T-helper 2 cell (primary cell): Measurements from ENCODE around the gene RTF2.
"Not testable (repeated sequence)": the region's sequence is repeated elsewhere in the genome, so short reads cannot be mapped to it uniquely, and the experiment has no call there.

Experiments
- DNase-seq, 5 experiments: peaks; one replicate each; pipeline versions ENCODE4 v3.0.0 to v3.0.0-alpha.2; 2012 to 2022

The RTF2 gene

GRCh38 chr20:56552911-56553629 lies 84.6 kb downstream of the RTF2 start:
- DNase-seq, result no peak

GRCh38 chr20:56554869-56555268 lies 86.4 kb downstream of the RTF2 start:
- DNase-seq, result peak in 1 of 5 experiments; percentile 44

GRCh38 chr20:56558968-56559367 lies 90.5 kb downstream of the RTF2 start:
- DNase-seq, result no peak

GRCh38 chr20:56564526-56564925 lies 96.1 kb downstream of the RTF2 start:
- DNase-seq, result not testable (repeated sequence)

GRCh38 chr20:56565511-56565910 lies 97.1 kb downstream of the RTF2 start:
- no peak for DNase-seq

- DNase-seq, result no peak
Observed at GRCh38 chr20:56566621-56567020, 98.2 kb downstream of the RTF2 start.
